HFF-Myc (cell line): ENCODE data around the gene FLT3.
"Not testable (repeated sequence)": the region's sequence is repeated elsewhere in the genome, so short reads cannot be mapped to it uniquely, and the experiment has no call there.

Experiments used
- DNase-seq: peaks from one replicate; pipeline ENCODE4 v3.0.0-alpha.2; 2011; ENCODE audit warnings: low read depth; ENCODE audit errors: extremely low read depth
- H3K4me3 ChIP-seq: replicated peaks from 2 replicates; pipeline ENCODE4 v1.5.1; 2011; ENCODE audit warnings: low read depth, mild to moderate bottlenecking, control low read depth, low read length
- CTCF ChIP-seq: IDR thresholded peaks from 2 replicates; pipeline ENCODE4 v1.5.1; 2012; ENCODE audit warnings: mild to moderate bottlenecking, low read depth, low read length, control low read depth; ENCODE audit errors: missing control alignments

The FLT3 gene

DNA sequence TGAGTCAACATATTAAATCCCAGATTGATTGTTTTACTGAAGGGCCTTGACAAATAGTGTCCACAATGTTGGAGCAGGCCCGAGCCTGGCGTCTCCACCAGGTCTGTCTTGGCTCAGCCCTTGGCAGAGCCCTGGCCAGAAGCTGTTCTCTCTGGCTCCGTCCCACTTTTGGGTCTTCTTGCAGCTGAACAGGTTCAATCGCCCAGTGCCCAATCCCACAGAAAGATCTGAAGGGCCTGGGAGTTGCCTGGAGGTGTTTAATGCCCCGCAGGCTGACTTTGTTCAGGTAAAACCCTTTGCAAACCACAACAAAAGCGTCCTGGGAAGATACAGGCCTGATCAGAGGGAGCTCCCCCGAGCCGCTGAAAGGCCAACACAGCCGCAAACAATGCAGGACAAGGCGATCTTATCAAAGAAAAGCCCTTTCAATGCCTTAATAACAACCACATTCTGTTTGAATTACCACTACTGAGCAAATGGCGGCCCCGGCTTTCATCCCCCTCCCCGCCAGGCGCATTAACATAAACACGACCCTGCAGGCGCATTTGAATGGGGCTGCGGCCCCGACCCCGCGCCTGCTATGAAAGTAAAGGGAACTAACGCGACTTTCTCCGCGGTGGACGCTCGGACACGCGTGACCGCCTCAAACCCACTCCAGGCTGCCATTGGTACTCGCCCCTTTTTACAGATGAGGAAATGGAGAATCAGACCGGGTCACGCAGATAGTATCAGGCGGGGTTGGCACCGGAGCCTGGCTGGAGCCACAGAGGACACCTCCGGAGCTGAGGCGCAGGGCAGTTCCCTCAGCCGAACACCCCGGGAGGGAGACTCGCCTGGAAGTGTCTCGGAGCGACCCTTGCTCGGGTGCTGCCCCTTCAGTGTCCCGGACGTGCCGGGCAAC is 134.4 kb downstream of the FLT3 start:
- no peak for TF ChIP-seq CTCF
- H3K4me3 ChIP-seq: no peak overlapping the region
- DNase-seq: no peak

GRCh38 chr13:27965343-27965739 is 135.0 kb downstream of the FLT3 start:
- DNase-seq: no peak
- no peak overlapping the region for H3K4me3 ChIP-seq
- no peak for TF ChIP-seq CTCF

DNA sequence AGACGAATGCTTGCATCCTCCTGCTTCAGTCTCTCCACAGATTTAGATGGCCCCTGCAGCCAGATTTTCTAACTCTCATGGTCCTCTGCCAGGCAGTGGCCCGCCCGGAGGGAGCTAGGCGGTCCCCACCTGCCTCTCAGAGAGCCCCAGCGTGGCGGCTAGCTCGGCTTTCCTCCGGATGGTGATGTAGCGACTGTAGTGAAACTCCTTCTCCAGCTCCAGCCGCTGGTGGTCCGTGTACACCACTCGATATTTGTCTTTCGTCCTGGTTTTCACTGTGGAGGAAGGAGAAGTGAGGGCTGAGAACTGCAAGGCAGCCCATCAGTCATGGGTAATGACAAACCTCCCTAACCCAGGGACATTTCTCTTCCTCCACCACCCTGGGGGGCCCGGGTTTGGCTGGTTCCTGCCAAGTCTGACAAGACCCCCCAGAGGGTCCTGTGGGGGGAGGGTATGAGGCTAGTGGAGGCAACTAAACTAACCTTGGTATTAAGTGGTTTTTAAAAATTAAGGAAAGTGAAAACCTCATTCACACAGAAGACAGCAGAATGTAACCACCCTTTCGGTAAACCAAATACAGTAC is 135.5 kb downstream of the FLT3 start:
- TF ChIP-seq CTCF: no peak
- no peak overlapping the region for H3K4me3 ChIP-seq
- no peak for DNase-seq

GRCh38 chr13:27964206-27964605 is 136.2 kb downstream of the FLT3 start:
- DNase-seq, H3K4me3 ChIP-seq: not testable (repeated sequence)

DNA sequence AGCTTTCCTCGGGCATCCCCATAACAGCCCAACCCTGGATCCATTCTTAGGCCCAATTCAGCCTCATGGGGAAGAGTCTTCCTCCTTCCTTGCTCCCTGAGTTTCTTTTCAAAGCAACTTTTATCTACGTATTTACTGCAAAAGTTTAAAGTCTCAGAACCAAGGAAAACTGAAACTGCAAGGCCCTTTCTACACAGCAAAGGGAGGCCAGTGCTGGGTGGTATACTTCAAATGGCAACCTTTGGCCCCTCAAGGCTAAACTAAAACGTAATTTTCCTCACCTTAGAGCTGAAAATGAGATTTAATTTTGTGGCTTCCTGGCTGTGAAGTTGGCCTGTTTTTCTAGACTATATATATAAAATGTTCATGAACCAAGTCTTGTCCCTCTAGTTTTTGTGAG is 136.9 kb downstream of the FLT3 start:
- DNase-seq: no peak
- no peak overlapping the region for H3K4me3 ChIP-seq
- no peak for TF ChIP-seq CTCF

DNA sequence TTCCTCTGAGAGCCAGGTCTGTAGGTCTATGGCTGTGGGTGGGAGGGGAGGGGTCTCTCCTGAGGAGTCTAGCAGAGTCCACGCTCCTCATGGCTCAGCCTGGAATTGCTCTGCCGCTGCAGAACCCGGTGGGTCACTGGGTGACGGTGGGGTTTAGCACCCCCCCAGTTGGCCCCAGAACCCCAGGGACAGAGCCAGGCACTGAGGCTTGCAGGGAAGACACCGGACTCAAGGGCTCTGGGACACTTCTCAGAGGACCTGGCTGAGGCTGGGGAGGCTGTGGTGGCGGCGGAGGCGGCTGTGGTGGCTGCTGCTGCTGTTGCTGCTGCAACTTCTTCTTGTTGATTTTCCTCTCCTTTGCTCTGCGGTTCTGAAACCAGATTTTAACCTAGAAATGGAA is 137.4 kb downstream of the FLT3 start:
- no peak overlapping the region for H3K4me3 ChIP-seq
- DNase-seq: no peak
- no peak for TF ChIP-seq CTCF

GRCh38 chr13:27962128-27962841 is 138.1 kb downstream of the FLT3 start:
- H3K4me3 ChIP-seq: no peak overlapping the region
- no peak for DNase-seq
- TF ChIP-seq CTCF: no peak
